Left ventricle myocardium inferior (tissue), 1 donor: ENCODE data around the gene GAS5. TPM values are rescaled to one million over a fixed set of nuclear protein-coding genes. Genes with fewer than 3 reads are reported as not detected.
"Not testable (repeated sequence)": the region's sequence is repeated elsewhere in the genome, so short reads cannot be mapped to it uniquely, and the experiment has no call there.

Source experiments
- DNase-seq: peaks from one replicate; pipeline ENCODE4 v3.0.0-alpha.2; 2020
- H3K27ac ChIP-seq: fragments of 200-600 bp; replicated peaks from 2 replicates; pipeline ENCODE4 v1.8.0; 2021
- H3K27me3 ChIP-seq: fragments of 200-600 bp; 2 replicates; pipeline ENCODE4 v1.8.0; 2021; ENCODE audit warnings: low read depth
- H3K36me3 ChIP-seq: fragments of 200-600 bp; 2 replicates; pipeline ENCODE4 v1.8.0; 2021
- H3K4me1 ChIP-seq: fragments of 200-600 bp; 2 replicates; pipeline ENCODE4 v1.8.0; 2021
- H3K4me3 ChIP-seq: fragments of 200-600 bp; 2 replicates; pipeline ENCODE4 v1.8.0; 2021; ENCODE audit warnings: mild to moderate bottlenecking, moderate library complexity
- H3K9me3 ChIP-seq: fragments of 200-600 bp; replicated peaks from 2 replicates; pipeline ENCODE4 v1.8.0; 2021
- intact Hi-C: fragments of 100-400 bp; cut with micrococcal nuclease; formaldehyde crosslinking; loops from one replicate; pipeline ENCODE4 v1.11.0; 2022
- total RNA-seq: library from RNA; stranded (reverse); fragmentation: NEBNext Ultra II Directional; extraction: Animal tissue kit (Norgen Biotek cat#: 25700); gene quantifications from one replicate; pipeline ENCODE4 v1.2.1, GENCODE V29; 2021
- TF ChIP-seq, protein P1 (sequence below): fragments of 200-600 bp; IDR thresholded peaks from 2 replicates; pipeline ENCODE4 v1.8.0; 2021; ENCODE audit warnings: antibody characterized with exemption, mild to moderate bottlenecking, borderline replicate concordance
- donor health status: DM: no; HTN: yes; CAD: no; lungs with severe emphysema.

Gene GAS5
- total RNA-seq, 1 donor from 2014 or later: 50.5 TPM

DNA sequence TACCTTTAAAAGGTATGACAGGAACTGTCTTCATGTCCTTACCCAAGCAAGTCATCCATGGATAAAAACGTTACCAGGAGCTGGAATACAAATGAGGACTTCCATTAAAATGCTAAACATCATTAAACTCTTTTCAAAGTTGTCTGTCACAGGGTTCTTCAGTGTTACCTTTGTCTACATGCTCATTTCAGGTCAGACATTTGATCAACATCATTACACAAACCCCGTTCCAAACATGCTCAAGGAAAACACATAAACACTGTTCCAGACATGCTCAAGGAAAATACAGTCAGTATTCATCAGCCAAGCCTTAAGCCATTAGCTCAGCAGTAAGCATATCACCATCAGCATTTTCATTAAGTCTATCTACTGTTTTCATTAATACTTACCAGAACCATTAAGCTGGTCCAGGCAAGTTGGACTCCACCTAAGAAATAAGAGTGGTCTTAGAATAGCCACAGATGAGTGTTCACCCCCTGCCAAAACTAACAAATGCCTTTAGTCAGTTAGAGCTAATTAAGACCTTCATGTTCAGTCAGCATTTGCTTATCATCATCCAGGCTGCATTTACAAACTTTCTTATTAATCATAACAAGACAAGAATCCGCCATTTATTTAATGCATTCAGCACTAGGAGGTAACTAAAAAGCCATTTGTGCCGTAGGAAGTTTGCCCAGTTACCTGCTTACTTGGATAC, 2.2 kb downstream of the GAS5 start:
- TF ChIP-seq, protein P1, sequence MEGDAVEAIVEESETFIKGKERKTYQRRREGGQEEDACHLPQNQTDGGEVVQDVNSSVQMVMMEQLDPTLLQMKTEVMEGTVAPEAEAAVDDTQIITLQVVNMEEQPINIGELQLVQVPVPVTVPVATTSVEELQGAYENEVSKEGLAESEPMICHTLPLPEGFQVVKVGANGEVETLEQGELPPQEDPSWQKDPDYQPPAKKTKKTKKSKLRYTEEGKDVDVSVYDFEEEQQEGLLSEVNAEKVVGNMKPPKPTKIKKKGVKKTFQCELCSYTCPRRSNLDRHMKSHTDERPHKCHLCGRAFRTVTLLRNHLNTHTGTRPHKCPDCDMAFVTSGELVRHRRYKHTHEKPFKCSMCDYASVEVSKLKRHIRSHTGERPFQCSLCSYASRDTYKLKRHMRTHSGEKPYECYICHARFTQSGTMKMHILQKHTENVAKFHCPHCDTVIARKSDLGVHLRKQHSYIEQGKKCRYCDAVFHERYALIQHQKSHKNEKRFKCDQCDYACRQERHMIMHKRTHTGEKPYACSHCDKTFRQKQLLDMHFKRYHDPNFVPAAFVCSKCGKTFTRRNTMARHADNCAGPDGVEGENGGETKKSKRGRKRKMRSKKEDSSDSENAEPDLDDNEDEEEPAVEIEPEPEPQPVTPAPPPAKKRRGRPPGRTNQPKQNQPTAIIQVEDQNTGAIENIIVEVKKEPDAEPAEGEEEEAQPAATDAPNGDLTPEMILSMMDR: no peak
- peaks cover 57% of the 10 kb centered on the region for H3K36me3 ChIP-seq
- peak overlapping the region; percentile 99 for H3K27ac ChIP-seq
- H3K27me3 ChIP-seq: no peaks in the 10 kb centered on the region
- H3K4me3 ChIP-seq: peak overlapping the region; percentile 95
- intact Hi-C loops: no loop called here
- H3K4me1 ChIP-seq: peaks cover 62% of the 10 kb centered on the region
- no peaks in the 10 kb centered on the region for H3K9me3 ChIP-seq
- DNase-seq: no peak

DNA sequence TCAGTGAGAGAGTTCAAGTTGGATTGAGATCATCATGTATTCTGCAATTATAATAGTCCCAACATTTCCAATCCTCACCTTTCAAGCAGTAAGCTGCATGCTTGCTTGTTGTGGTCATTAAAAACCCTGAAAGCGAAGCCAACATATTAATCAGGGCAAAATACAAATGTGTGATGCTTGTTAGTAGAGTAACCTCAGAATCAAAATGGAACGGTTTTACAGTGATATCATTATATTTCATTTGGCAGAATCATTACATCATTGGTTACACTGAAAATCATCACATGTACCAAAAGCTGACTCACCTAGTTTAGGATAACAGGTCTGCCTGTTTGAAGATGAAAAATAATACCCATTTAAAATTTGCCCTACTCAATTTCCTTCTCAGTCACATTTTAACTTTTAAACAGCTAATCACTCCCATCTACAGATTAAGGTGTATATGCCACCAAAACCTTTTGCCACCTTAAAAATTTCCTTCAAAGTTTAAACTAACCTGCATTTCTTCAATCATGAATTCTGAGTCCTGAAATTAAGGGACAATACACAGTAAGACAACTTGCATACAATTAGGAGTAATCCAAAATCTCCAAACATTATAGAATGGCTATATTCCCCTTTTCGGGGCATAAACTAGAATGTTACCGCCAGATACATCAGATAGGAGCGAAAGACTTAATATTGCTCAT, 3.5 kb downstream of the GAS5 start:
- Histone ChIP-seq H3K4me1 (peaks cover 49% of the 10 kb centered on the region), H3K36me3 (peaks cover 70% of the 10 kb centered on the region), H3K27ac (peak overlapping the region; percentile 12), H3K4me3 (no peak overlapping the region), H3K27me3 (no peaks in the 10 kb centered on the region), H3K9me3 (no peaks in the 10 kb centered on the region)
- intact Hi-C loops: no loop called here
- DNase-seq: no peak
- TF ChIP-seq, protein P1: no peak

DNA sequence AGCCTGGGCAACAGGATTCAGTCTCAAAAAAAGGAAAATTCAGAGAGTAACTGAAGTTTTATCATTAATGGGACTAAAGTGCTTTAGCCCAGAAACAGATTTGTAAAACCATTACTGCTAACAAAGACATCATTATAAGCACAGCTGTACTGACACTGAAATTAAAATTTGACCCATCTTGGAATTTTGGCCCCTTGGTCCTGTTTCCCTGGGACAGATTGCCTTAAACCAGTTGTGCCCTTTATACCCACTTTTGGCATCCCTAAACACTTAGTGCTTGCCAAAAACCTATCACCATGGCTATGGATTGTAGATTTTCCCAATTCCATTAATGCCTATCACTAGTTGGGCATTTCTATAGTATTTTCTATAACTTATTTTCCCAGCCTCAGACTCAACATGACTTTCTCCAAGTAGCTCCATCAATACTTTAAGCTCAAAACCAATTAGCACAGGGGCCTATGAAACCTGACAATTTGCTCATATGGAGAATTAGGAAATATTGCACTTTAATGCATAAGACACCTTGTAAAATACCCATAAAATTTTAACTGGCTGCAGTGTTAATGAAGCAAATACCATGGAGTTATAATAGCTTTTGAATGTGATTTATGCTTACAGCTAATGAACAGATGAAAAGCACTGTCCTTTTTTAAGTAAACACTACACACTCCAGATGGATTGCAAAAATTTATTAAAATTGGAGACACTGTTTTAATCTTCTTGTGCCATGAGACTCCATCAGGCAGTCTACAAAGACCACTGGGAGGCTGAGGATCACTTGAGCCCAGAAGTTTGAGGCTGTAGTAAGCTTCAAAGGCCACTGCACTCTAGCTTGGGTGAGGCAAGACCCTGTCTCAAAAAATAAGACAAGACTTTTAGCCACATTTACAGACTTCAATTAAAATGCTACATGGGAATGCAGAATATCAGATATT, 4.3 kb downstream of the GAS5 start:
- Histone ChIP-seq H3K4me1 (peaks cover 41% of the 10 kb centered on the region), H3K36me3 (peaks cover 78% of the 10 kb centered on the region), H3K27ac (no peak overlapping the region), H3K9me3 (no peaks in the 10 kb centered on the region), H3K27me3 (no peaks in the 10 kb centered on the region), H3K4me3 (no peak overlapping the region)
- TF ChIP-seq, protein P1: no peak
- DNase-seq: no peak
- intact Hi-C loops: no loop called here

DNA sequence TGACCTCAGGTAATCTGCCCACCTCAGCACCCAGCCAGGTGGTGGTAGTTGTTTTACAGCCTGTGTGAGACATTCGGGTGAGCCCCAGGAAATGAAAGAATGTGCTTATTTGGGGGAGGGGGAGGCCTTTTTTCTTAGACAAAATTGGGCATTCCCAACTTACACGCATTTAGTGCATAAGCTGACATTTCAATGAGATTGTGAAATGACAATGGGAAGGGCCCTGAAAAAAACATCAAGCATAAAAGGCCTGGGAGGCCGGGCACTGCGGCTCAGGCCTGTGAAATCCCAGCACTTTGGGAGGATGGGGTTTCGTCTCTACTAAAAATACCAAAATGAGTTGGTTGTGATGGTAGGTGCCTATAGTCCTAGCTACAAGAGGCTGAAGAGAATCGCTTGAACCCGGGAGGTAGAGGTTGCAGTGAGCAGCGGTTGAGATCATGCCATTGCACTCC, 5.0 kb downstream of the GAS5 start:
- Histone ChIP-seq H3K27ac (no peak overlapping the region), H3K27me3 (no peaks in the 10 kb centered on the region), H3K36me3 (peaks cover 85% of the 10 kb centered on the region), H3K4me1 (peaks cover 36% of the 10 kb centered on the region), H3K9me3 (no peaks in the 10 kb centered on the region), H3K4me3 (no peak overlapping the region)
- TF ChIP-seq, protein P1: no peak
- DNase-seq: no peak
- intact Hi-C loops: no loop called here

DNA sequence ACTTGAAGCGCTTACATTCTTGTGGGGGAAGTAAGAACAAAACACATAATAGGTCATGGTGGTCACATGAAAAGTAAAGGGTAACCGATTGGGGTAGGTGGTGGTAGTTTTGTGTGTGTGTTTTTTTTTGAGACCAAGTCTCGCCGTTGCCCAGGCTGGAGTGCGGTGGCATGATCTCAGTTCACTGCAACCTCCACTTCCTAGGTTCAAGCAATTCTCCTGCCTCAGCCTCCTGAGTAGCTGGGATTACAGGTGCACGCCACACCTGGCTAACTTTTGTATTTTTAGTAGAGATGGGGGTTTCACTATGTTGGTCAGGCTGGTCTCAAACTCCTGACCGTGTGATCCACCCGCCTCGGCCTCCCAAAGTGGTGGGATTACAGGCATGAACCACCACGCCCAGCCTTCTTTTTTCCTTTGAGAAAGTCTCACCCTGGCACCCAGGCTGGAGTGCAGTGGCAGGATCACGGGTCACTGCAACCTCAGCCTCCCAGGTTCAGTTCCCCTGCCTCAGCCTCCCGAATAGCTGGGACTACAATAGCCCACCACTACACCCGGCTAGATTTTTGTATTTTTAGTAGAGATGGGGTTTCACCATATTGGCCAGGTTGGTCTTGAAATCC, 5.5 kb downstream of the GAS5 start:
- H3K27me3 ChIP-seq, H3K27ac ChIP-seq, DNase-seq, intact Hi-C loops, H3K9me3 ChIP-seq, H3K4me3 ChIP-seq: not testable (repeated sequence)
- H3K36me3 ChIP-seq: peaks cover 90% of the 10 kb centered on the region
- H3K4me1 ChIP-seq: peaks cover 31% of the 10 kb centered on the region
